Central memory CD8-positive, alpha-beta T cell (primary cell): ENCODE results near the gene CREBBP.

Experiments
- ATAC-seq: fragments of 150-1000 bp; cut with Tn5 transposase; replicated peaks from 2 replicates; pipeline ENCODE4 v1.10.0; 2022; ENCODE audit warnings: mild to moderate bottlenecking, moderate FRiP score, moderate number of reproducible peaks; ENCODE audit not compliant: poor library complexity, severe bottlenecking; ENCODE audit errors: extremely low read depth
- DNase-seq, 2 donors: peaks; one replicate each; pipeline ENCODE4 v3.0.0; 2021; ENCODE audit warnings: low spot score in 2 of 2
- H3K27ac Mint-ChIP-seq: one replicate; pipeline ENCODE4 v1.8.0; 2022; ENCODE audit warnings: low read depth, mild to moderate bottlenecking, moderate library complexity, mixed read lengths
- H3K27me3 Mint-ChIP-seq: one replicate; pipeline ENCODE4 v1.8.0; 2022; ENCODE audit warnings: mixed read lengths
- H3K36me3 Mint-ChIP-seq: one replicate; pipeline ENCODE4 v1.8.0; 2022; ENCODE audit warnings: mild to moderate bottlenecking, moderate library complexity, mixed read lengths; ENCODE audit not compliant: insufficient read depth
- H3K4me1 Mint-ChIP-seq: one replicate; pipeline ENCODE4 v1.8.0; 2022; ENCODE audit warnings: mixed read lengths
- H3K4me3 Mint-ChIP-seq: one replicate; pipeline ENCODE4 v1.8.0; 2022; ENCODE audit warnings: mild to moderate bottlenecking, moderate library complexity, mixed read lengths
- H3K9me3 Mint-ChIP-seq: one replicate; pipeline ENCODE4 v1.8.0; 2022; ENCODE audit warnings: mixed read lengths

The CREBBP gene

DNA sequence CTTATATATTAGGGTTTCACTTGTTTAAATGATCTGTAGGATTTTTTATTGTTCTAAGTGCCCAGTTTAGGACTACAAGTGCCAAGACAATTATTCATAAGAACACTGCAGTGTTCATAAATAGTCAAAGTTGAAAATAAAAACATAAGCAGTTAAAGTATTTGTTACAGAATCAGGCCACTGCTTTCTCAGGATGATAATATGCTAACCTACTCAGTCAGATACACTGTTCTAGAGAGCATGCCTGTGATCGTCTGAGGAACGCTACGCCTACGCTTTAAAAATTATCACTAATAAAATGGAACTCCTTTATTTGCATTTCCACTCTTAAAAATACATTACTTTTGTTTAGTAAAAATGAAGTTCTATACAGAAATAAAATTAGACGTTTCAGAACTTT lies 125.7 kb downstream of the CREBBP start:
- no peak for ATAC-seq
- H3K9me3 Mint-ChIP-seq: no peaks in the 10 kb centered on the region
- peaks cover 50% of the 10 kb centered on the region for H3K36me3 Mint-ChIP-seq
- no peak for DNase-seq
- H3K27ac Mint-ChIP-seq: no peak overlapping the region
- peaks cover 18% of the 10 kb centered on the region for H3K4me1 Mint-ChIP-seq
- H3K27me3 Mint-ChIP-seq: no peaks in the 10 kb centered on the region
- H3K4me3 Mint-ChIP-seq: no peak overlapping the region

DNA sequence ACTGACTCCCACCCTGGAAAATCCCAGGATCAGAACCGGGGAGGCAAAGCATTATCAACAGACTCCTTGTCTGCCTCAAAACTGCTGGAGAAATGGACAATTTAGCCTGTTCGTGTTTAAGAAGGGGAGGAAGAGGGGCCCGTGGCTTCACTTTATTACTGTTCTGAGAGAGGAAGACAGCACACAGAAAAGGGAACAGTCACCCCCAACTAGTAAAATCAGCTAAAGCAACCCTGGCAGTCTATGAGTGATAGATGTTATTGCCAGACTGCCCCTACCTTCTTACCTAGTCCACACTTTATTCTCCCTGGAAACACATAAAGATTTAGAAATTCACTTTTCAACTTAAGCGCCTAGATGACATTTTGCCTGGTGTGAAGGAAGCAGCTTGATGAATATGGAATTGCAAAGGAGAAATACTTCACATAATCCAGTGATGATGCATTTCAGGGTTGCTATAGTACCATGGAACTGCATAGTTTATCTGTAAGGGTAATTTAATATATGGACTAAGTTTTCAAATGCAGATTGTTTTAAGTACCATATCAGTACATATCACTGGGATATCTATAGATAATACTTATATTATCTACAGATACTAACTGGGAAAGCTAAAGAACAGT lies 126.3 kb downstream of the CREBBP start:
- H3K36me3 Mint-ChIP-seq: peaks cover 49% of the 10 kb centered on the region
- H3K27me3 Mint-ChIP-seq: no peaks in the 10 kb centered on the region
- H3K4me3 Mint-ChIP-seq: no peak overlapping the region
- peaks cover 20% of the 10 kb centered on the region for H3K4me1 Mint-ChIP-seq
- no peaks in the 10 kb centered on the region for H3K9me3 Mint-ChIP-seq
- DNase-seq (no peak), ATAC-seq (no peak)
- no peak overlapping the region for H3K27ac Mint-ChIP-seq

DNA sequence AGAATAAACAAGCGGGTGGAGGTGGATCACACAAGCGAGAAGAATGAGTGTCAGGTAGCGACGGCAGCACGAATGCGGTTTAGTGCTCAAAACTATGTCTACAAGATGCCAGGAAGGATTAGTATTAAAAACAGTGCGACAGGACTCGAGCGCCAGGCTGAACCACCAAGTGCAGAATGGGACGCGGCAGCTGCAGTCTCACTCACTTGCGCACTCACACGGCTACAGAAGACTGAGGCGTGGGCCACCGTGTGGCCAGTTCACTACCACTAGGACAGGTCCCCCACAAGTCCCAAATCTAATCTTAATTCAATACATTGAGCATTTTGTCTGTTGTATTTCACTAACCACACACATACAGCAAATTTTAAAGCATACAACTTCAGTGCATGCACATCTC lies 127.5 kb downstream of the CREBBP start:
- H3K36me3 Mint-ChIP-seq: peaks cover 53% of the 10 kb centered on the region
- DNase-seq (no peak), ATAC-seq (no peak)
- H3K27me3 Mint-ChIP-seq: no peaks in the 10 kb centered on the region
- H3K9me3 Mint-ChIP-seq: no peaks in the 10 kb centered on the region
- peaks cover 20% of the 10 kb centered on the region for H3K4me1 Mint-ChIP-seq
- H3K4me3 Mint-ChIP-seq: no peak overlapping the region
- H3K27ac Mint-ChIP-seq: no peak overlapping the region

DNA sequence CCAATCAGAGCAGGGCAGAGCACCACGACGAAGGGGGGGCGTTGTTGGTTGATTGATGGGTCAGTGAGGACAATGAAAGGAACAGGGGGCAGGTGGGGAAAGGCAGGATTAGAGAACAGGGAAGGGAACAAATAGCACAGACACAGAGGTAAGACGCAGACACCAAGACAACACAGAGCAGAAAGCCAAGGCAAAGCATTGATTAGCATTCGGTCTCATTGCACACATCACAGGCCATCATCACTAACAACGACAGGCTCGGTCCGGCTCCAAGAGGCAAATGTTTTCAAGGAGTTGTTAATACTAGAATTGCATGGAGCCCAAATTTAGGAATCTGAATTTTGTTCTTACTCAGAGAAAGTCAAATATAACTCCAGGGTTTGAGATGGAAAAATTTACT lies 128.6 kb downstream of the CREBBP start:
- ATAC-seq (no peak), DNase-seq (no peak)
- no peaks in the 10 kb centered on the region for H3K27me3 Mint-ChIP-seq
- no peak overlapping the region for H3K27ac Mint-ChIP-seq
- H3K4me3 Mint-ChIP-seq: no peak overlapping the region
- no peaks in the 10 kb centered on the region for H3K9me3 Mint-ChIP-seq
- peaks cover 20% of the 10 kb centered on the region for H3K4me1 Mint-ChIP-seq
- H3K36me3 Mint-ChIP-seq: peaks cover 50% of the 10 kb centered on the region

DNA sequence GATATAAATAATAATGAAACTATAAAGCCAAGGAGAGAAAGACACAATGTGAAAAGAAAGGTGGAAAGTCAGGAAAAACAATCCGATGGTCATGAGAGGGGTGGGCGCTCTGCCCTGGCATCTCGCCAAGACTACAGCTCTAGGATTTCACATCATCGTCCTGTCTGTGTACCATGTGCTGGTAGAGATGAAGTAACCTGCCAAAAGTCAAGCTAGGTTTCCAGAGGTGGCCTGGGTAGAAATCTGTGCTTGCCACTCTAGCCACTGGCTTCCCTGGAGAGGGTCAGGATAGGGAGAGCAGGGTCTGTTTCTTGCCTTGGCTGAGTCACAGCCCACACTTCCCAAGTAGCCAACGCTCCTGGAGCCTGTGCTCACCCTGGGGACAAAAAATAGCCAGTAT lies 132.2 kb downstream of the CREBBP start:
- Mint-ChIP-seq H3K9me3 (no peaks in the 10 kb centered on the region), H3K27ac (peak overlapping the region; percentile 13), H3K4me1 (peaks cover 20% of the 10 kb centered on the region), H3K27me3 (no peaks in the 10 kb centered on the region), H3K4me3 (no peak overlapping the region), H3K36me3 (peaks cover 54% of the 10 kb centered on the region)
- DNase-seq (no peak), ATAC-seq (no peak)

DNA sequence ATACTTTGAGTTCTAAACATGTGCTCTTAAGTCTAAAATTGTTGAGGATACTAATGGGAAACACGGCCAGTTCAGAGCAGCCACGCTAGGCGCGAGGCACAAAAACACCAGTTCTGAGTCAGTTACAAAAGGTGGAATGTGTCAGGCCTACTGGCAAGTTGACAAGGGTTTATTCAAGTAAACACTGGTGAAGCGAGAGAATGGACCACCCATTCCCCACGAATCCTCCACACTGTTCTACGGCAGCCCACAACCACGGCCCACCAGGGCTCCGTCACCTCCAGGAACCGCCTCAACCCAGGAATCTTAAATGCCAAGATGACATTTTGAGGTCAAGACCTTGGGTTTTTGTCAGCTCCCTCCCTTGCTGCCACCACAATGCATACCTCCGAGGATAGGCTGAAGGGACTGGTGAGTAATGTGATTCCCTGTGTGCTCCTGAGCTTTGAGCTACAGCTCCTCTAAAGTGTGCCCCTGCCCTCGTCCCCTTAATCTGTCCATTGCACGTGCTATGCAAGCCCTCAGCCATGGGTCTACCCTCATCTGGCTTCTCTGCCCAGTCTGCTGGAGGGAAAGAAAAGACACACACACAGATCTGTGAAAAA lies 134.7 kb downstream of the CREBBP start:
- H3K9me3 Mint-ChIP-seq: no peaks in the 10 kb centered on the region
- no peak for DNase-seq
- peaks cover 11% of the 10 kb centered on the region for H3K4me1 Mint-ChIP-seq
- ATAC-seq: no peak
- H3K4me3 Mint-ChIP-seq: no peak overlapping the region
- H3K36me3 Mint-ChIP-seq: peaks cover 58% of the 10 kb centered on the region
- peak overlapping the region; percentile 13 for H3K27ac Mint-ChIP-seq
- H3K27me3 Mint-ChIP-seq: no peaks in the 10 kb centered on the region

DNA sequence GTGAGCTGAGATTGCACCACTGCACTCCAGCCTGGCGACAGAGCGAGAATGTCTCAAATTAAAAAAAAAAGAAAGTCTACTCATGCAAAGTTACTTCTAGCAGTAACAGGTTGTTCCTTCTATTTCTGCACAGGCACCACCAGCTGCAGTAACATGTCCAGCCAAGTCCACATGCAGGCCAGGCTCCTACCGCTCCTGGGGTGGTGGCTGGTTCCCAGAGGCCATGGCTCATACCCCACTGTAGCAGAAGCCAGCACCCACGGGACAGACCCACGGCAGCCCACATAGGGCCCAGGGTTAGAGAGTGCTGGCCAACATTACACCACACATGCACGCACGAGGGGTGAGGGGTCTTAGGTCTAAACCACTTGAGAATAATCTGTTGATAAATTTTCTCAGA lies 136.5 kb downstream of the CREBBP start:
- ATAC-seq: no peak
- Mint-ChIP-seq H3K4me1 (no peaks in the 10 kb centered on the region), H3K9me3 (no peaks in the 10 kb centered on the region), H3K27ac (no peak overlapping the region), H3K36me3 (peaks cover 63% of the 10 kb centered on the region), H3K27me3 (no peaks in the 10 kb centered on the region), H3K4me3 (no peak overlapping the region)
- no peak for DNase-seq

DNA sequence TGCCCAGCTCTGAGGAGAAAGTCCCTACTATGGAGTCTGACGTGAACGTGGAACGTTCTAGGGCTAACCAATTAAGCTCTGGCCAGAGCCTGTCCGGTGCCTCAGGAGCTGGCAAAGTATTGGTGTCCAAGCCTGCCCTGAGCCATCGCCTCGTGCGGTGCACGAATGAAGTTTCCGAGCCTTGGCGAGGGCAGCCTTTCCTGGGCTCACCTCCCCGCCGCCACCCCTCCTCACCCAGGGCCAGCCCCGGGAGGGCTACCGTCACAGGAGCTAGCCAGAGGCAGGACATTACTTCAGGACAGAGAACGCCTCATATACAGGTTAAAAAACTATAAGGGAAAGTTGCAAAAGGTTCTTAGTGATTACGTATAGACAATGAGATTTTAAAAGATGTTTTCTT lies 139.6 kb downstream of the CREBBP start:
- Mint-ChIP-seq H3K9me3 (no peaks in the 10 kb centered on the region), H3K4me1 (peaks cover 9% of the 10 kb centered on the region), H3K27ac (no peak overlapping the region), H3K36me3 (peaks cover 75% of the 10 kb centered on the region), H3K27me3 (no peaks in the 10 kb centered on the region), H3K4me3 (no peak overlapping the region)
- no peak for ATAC-seq
- no peak for DNase-seq

DNA sequence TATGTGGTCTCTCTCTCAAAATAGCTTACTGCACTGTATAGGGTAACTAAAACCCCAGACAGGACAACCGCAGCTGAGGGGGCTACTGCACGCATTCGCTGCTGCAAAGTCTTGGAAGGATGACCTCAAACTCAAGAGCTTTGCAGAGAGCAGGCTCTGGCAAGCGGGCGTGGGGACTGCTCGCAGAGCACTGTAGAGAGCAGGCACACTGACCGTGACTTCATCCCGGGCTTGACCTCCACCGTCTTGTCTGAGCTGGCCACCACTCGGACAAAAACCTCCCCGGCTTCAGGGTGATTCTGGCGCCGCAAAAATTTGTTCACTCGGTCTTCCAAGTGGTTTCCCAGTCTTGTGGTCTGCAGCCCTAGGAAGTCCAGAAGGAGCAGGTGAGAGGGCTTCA lies 140.3 kb downstream of the CREBBP start:
- peaks cover 77% of the 10 kb centered on the region for H3K36me3 Mint-ChIP-seq
- DNase-seq: no peak
- no peak overlapping the region for H3K27ac Mint-ChIP-seq
- H3K4me3 Mint-ChIP-seq: no peak overlapping the region
- no peaks in the 10 kb centered on the region for H3K27me3 Mint-ChIP-seq
- no peaks in the 10 kb centered on the region for H3K9me3 Mint-ChIP-seq
- ATAC-seq: no peak
- peaks cover 9% of the 10 kb centered on the region for H3K4me1 Mint-ChIP-seq

DNA sequence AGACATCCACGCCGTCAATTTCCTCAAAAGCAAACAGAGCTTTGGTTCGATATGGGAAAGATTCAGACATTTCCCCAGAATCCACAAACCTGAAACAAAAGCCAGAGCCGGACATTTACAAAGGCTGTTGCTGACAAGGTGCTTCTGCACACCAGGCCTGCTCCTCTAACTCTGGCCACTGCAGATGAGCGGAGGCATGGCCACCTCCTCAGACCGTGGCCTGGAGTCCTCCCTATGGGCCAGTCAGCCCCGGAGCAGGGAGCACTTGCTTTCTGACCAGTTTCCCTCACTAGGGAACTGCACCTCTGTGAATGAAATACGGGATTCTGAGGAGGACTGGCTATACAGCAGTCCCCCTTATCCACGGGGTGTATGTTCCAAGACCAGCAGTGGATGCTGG lies 140.9 kb downstream of the CREBBP start:
- H3K4me3 Mint-ChIP-seq: no peak overlapping the region
- no peaks in the 10 kb centered on the region for H3K27me3 Mint-ChIP-seq
- H3K4me1 Mint-ChIP-seq: peaks cover 14% of the 10 kb centered on the region
- no peak for ATAC-seq
- no peaks in the 10 kb centered on the region for H3K9me3 Mint-ChIP-seq
- H3K27ac Mint-ChIP-seq: no peak overlapping the region
- peaks cover 78% of the 10 kb centered on the region for H3K36me3 Mint-ChIP-seq
- DNase-seq: no peak

DNA sequence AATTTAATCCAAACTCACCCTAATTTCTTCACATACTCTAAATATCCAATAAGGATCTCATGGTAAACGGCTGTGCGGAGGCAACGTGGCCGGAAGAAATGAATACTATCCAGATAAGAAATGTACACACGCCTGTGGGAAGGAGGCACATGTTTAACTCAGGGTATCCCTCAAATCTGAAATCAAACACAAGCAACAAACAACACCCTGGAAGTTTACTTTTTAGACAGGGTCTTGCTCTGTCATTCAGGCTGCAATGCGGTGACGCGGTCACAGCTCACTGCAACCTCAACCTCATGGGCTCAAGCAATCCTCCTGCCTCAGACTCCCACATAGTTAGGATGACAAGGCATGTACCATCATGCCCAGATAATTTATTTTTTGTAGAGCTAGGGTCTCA lies 142.0 kb downstream of the CREBBP start:
- Mint-ChIP-seq H3K27me3 (no peaks in the 10 kb centered on the region), H3K27ac (peak overlapping the region; percentile 62), H3K4me1 (peaks cover 14% of the 10 kb centered on the region), H3K36me3 (peaks cover 75% of the 10 kb centered on the region), H3K4me3 (no peak overlapping the region), H3K9me3 (no peaks in the 10 kb centered on the region)
- ATAC-seq (no peak), DNase-seq (no peak)

DNA sequence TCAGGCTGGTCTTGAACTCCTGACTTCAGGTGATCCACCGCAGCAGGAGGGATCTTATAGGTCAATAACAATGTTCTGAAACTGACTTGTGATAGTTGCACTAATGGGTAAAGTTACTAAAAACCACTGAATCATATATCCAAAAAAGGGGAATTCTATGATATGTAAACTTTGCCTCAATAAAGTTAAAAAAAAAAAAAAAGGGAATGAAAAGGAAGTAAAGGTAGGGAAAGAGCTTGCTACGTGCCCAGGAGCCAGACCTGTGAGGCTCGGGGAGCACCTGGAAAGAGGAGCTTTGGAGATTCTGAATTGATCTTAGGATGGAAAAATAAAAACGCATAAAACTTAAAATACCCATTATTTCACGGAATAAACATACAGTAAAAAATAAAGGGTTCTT lies 142.4 kb downstream of the CREBBP start:
- no peak for DNase-seq
- peaks cover 14% of the 10 kb centered on the region for H3K4me1 Mint-ChIP-seq
- no peak overlapping the region for H3K4me3 Mint-ChIP-seq
- H3K27me3 Mint-ChIP-seq: no peaks in the 10 kb centered on the region
- peaks cover 74% of the 10 kb centered on the region for H3K36me3 Mint-ChIP-seq
- ATAC-seq: no peak
- peak overlapping the region; percentile 62 for H3K27ac Mint-ChIP-seq
- no peaks in the 10 kb centered on the region for H3K9me3 Mint-ChIP-seq

DNA sequence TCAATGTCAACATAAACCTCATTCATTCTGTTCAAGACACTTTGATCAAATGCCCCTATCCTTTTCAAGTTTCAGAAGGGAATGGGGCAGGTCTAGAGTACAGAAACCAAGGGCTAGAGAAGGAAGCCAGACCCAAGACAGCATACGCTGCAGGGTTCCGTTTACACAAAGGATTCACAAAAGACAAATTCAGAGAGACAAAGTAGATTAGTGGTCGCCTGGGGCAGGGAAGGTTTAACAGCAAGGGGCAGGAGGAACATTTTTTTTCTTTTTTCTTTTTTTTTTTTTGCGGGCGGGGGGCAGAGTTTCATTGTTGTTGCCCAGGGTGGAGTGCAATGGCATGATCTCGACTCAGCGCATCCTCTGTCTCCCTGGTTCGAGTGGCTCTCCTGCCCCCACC lies 143.3 kb downstream of the CREBBP start:
- H3K36me3 Mint-ChIP-seq: peaks cover 74% of the 10 kb centered on the region
- ATAC-seq (no peak), DNase-seq (no peak)
- no peaks in the 10 kb centered on the region for H3K9me3 Mint-ChIP-seq
- no peak overlapping the region for H3K27ac Mint-ChIP-seq
- H3K4me1 Mint-ChIP-seq: peaks cover 14% of the 10 kb centered on the region
- no peak overlapping the region for H3K4me3 Mint-ChIP-seq
- H3K27me3 Mint-ChIP-seq: no peaks in the 10 kb centered on the region
